ENCODE results near the gene OR1S2. TPM values are rescaled to one million over a fixed set of nuclear protein-coding genes. Genes with fewer than 3 reads are reported as not detected.

OR1S2 gene
- total and polyA plus RNA-seq, 9 of the 15 experiments (the other 6 are each of a cell fraction or from before 2014, with no cell fraction given): not detected

DNA sequence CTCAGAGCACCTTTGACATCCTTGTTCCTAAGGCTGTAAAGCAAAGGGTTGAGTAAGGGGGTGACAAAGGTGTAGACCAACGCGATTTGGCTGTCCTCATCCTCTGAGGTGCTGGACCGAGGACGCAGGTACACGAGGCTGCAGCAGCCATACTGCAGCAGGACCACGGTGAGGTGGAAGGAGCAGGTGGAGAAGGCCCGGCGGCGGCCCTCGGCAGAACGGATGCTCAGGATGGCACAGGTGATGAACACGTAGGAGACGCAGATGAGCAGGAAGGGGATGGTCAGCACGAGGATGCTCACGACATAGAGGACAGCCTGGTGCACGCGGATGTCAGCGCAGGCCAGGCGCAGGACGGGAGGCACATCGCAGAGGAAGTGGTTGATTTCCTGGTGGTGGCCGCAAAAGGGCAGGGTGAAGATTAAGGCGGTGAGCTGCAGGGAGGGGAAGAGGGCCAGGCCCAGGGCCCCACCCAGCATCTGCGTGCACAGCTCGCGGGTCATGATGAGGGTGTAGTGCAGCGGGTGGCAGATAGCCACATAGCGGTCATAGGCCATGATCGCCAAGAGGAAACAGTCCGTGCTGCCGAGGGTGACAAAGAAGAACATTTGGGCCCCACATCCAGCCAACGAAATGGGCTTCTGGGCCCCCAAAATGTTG lies 24.1 kb upstream of the OR1S2 start (continued):
- TF ChIP-seq, protein P1, sequence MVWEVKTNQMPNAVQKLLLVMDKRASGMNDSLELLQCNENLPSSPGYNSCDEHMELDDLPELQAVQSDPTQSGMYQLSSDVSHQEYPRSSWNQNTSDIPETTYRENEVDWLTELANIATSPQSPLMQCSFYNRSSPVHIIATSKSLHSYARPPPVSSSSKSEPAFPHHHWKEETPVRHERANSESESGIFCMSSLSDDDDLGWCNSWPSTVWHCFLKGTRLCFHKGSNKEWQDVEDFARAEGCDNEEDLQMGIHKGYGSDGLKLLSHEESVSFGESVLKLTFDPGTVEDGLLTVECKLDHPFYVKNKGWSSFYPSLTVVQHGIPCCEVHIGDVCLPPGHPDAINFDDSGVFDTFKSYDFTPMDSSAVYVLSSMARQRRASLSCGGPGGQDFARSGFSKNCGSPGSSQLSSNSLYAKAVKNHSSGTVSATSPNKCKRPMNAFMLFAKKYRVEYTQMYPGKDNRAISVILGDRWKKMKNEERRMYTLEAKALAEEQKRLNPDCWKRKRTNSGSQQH (CRISPR knock-in tag; IDR thresholded peaks at IDR 0.05): no peak
- no peak for TF ChIP-seq PYGO2 (tag; IDR thresholded peaks at IDR 0.05)
- TF ChIP-seq ZNF41 (CRISPR knock-in tag; conservative IDR thresholded peaks at IDR 0.05): no peak

DNA sequence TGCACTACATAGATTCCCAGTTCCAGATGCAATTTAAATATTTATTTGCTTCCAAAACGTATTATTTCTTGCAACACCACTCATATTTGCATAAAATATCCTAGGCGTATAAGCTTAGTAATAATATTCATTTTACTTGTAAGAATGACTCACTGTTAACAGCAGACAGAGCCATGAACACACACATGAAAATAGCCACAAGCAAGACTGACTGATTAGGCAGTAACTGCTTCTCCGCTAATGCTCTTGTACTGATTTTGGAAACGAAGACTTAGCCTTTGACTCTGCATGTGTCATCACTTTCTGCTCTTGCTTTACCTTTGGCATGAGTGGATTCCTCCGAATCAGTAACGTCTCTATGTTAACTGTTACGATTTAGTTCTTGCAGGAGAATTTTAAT lies 18.8 kb upstream of the OR1S2 start:
- CTCF ChIA-PET (ENCODE audit: low intra/inter-chr PET ratio): no interaction called here
- in situ Hi-C loops (cut with MboI): no loop called here
- under 1% methylated on average over 7 of the region's 7 CpGs for WGBS (ENCODE audit: insufficient coverage, low coverage, missing lambda C conversion rate)
- TF ChIP-seq GMEB1 (CRISPR knock-in tag; IDR thresholded peaks at IDR 0.05): no peak
- TF ChIP-seq ZNF561 (CRISPR knock-in tag; conservative IDR thresholded peaks at IDR 0.05): no peak
- TF ChIP-seq NR0B1 (IDR thresholded peaks at IDR 0.05; ENCODE audit: partially characterized antibody): no peak
- TF ChIP-seq, protein P2, sequence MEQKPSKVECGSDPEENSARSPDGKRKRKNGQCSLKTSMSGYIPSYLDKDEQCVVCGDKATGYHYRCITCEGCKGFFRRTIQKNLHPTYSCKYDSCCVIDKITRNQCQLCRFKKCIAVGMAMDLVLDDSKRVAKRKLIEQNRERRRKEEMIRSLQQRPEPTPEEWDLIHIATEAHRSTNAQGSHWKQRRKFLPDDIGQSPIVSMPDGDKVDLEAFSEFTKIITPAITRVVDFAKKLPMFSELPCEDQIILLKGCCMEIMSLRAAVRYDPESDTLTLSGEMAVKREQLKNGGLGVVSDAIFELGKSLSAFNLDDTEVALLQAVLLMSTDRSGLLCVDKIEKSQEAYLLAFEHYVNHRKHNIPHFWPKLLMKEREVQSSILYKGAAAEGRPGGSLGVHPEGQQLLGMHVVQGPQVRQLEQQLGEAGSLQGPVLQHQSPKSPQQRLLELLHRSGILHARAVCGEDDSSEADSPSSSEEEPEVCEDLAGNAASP (IDR thresholded peaks at IDR 0.05): no peak
- no peak for TF ChIP-seq ZNF586 (CRISPR knock-in tag; conservative IDR thresholded peaks at IDR 0.05)
- no peak for TF ChIP-seq SREBF2 (CRISPR knock-in tag; IDR thresholded peaks at IDR 0.05)
- TF ChIP-seq, protein P1 (CRISPR knock-in tag; IDR thresholded peaks at IDR 0.05): no peak
- no peak for TF ChIP-seq ZNF449 (CRISPR knock-in tag; IDR thresholded peaks at IDR 0.05)
- no peak for TF ChIP-seq CHD1 (IDR thresholded peaks at IDR 0.05; ENCODE audit: low read length)

More for the DNA sequence above, 18.8 kb upstream of the OR1S2 start:
- ATAC-seq: no peak
- no peak overlapping the region for H3K9ac ChIP-seq (ENCODE audit: insufficient read depth in 1 of 2, low read depth in 2 of 2, low read length in 2 of 2)
- POLR2A ChIA-PET: no interaction called here
- intact Hi-C loops (cut with micrococcal nuclease): no loop called here
- H3K4me2 ChIP-seq (ENCODE audit: insufficient read depth, low read length): no peak overlapping the region
- no peak for FAIRE-seq
- H3K9me1 ChIP-seq (ENCODE audit: control insufficient read depth, insufficient read depth, low read length): no peaks in the 10 kb centered on the region
- H3K79me2 ChIP-seq (ENCODE audit: control insufficient read depth, insufficient read depth, low read length): no peaks in the 10 kb centered on the region
- H3K27me3 ChIP-seq (ENCODE audit: control insufficient read depth in 2 of 2, insufficient read depth in 2 of 2, low read length in 2 of 2): peaks cover 0 to under 1% of the 10 kb centered on the region in 2 experiments; a peak in 2 of 5 replicates
- H4K20me1 ChIP-seq (replicated peaks; ENCODE audit: control insufficient read depth, insufficient read depth, low read length): no peaks in the 10 kb centered on the region
- no peak overlapping the region for H3K4me3 ChIP-seq
- no peaks in the 10 kb centered on the region for H3K4me1 ChIP-seq (replicated peaks in 1 of 2; ENCODE audit: control insufficient read depth in 2 of 2, insufficient read depth in 2 of 2, low read length in 2 of 2)
- no peak overlapping the region for H3K27ac ChIP-seq (ENCODE audit: extremely low read depth, low read depth, low read length)
- no peak for DNase-seq (ENCODE audit: extremely low read depth in 1 of 4, low spot score in 3 of 4)
- BruUV-seq (replicated peaks): no TSS peak
- H2AFZ ChIP-seq (ENCODE audit: low read depth, low read length): no peak overlapping the region
- H3K36me3 ChIP-seq (ENCODE audit: control insufficient read depth, insufficient read depth, low read length): no peaks in the 10 kb centered on the region
- H3K9me3 ChIP-seq (replicated peaks; ENCODE audit: control insufficient read depth, insufficient read depth, low read depth, low read length): no peaks in the 10 kb centered on the region
